Activated CD8-positive, alpha-beta memory T cell treated with anti-CD3 and anti-CD28 coated beads for 36 hours (primary cell): Measurements from ENCODE around the gene ARF3. TPM values are rescaled to one million over a fixed set of nuclear protein-coding genes. Genes with fewer than 3 reads are reported as not detected.

Source experiments
- CTCF ChIA-PET: fragments of 350-600 bp; sonication (Branson Sonifier 250); formaldehyde crosslinking; loops from one replicate; lab custom pipeline; 2021; ENCODE audit warnings: antibody characterized with exemption; lab: Charles Lee
- POLR2A ChIA-PET: fragments of 350-600 bp; sonication (Branson Sonifier 250); formaldehyde crosslinking; loops from one replicate; lab custom pipeline; 2021; ENCODE audit warnings: antibody characterized with exemption; lab: Charles Lee
- total RNA-seq, 2 experiments: library from RNA; stranded (reverse); gene quantifications; one replicate each; pipeline ENCODE4 v1.2.3, GENCODE V29; 2021

Gene ARF3
- total RNA-seq: 10 to 100 TPM; 93.7 to 97.1 TPM

- POLR2A ChIA-PET: interaction anchor here (0.6 to 1.0 kb wide), 6 partner anchors 14 to 1547 kb away, joined by 3 to 5 read pairs (median 3); partner anchors contain the start of genes DIP2B, TUBA1B and WNT10B
- CTCF ChIA-PET: interaction anchor here (0.6 to 2.6 kb wide), 13 partner anchors 9 to 204 kb away, joined by 3 to 12 read pairs (median 5); partner anchors contain the start of genes DDX23, WNT1 and WNT10B
These were observed at the start of gene ARF3 for GRCh38 chr12:48957141-48958048. Gene ARF3 (minus strand): TSS chr12:48957487. CDS start chr12:48941095, 16,392 bp downstream.

GRCh38 chr12:49000346-49000745 is 43.1 kb upstream of the ARF3 start:
- CTCF ChIA-PET: interaction anchor here (1.2 to 5.3 kb wide), 7 partner anchors 12 to 130 kb away, joined by 3 to 51 read pairs (median 5); partner anchors contain the start of genes TUBA1B and WNT1
- POLR2A ChIA-PET: interaction anchor here (1.0 kb wide), 1 partner anchor 76 kb away, joined by 5 read pairs; no protein-coding TSS in a partner anchor

DNA sequence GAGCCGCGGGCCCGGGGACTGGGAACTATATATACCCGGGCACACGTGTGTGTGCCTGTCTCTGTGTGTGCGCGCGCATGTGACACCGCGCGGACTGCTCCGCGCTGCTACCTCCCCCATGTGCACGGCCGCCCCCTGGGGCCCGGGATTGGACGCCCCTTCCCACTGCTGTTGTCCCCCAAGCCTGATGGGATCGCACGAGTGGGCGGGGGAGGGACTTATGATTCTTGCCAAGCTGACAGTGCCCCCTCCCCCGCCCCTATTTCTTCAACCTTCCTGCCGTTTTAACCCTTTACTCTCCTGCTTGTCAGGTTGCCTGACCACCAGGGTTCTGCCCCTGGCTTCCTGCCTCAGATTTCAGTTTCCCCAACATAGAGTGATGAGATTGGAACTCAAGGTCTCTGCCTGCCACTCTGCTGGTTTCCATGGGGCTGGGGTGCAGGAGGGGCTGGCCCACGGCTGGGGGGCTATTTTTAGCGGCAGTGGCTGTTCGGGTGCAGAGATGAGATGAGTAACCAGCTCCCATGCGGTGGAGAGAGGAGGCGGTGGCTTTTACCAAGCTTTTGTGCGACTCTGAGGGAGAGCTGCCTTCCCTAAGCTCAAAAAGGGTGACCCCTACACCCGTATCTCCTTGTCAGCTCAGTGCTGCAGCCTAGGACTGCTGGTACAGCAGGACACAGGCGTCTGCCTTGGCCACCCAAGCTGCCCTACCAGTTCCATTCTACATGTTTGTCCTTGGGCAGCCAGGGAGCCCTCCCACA is 42.3 kb upstream of the ARF3 start, which contains the start of gene DDN:
Gene DDN, minus strand, starts transcription at position 5 of the 761 bp plus-strand sequence. CDS start 88 bp downstream, outside the sequence.
- CTCF ChIA-PET: interaction anchor here (1.0 to 5.3 kb wide), 8 partner anchors 11 to 131 kb away, joined by 3 to 51 read pairs (median 5); partner anchors contain the start of genes TUBA1B and WNT1
- POLR2A ChIA-PET: interaction anchor here (1.0 kb wide), 1 partner anchor 75 kb away, joined by 5 read pairs; no protein-coding TSS in a partner anchor

- ChIA-PET POLR2A (no interaction called here), CTCF (interaction anchor here (1.0 to 5.3 kb wide), 12 partner anchors 10 to 132 kb away, joined by 3 to 51 read pairs (median 6); partner anchors contain the start of genes TUBA1B, WNT1 and WNT10B)
These were observed 41.4 kb upstream of the ARF3 start for GRCh38 chr12:48998497-48999353.

- POLR2A ChIA-PET: interaction anchor here (1.1 kb wide), 1 partner anchor 288 kb away, joined by 3 read pairs; no protein-coding TSS in a partner anchor
These were observed 40.6 kb upstream of the ARF3 start for GRCh38 chr12:48997719-48998496.

DNA sequence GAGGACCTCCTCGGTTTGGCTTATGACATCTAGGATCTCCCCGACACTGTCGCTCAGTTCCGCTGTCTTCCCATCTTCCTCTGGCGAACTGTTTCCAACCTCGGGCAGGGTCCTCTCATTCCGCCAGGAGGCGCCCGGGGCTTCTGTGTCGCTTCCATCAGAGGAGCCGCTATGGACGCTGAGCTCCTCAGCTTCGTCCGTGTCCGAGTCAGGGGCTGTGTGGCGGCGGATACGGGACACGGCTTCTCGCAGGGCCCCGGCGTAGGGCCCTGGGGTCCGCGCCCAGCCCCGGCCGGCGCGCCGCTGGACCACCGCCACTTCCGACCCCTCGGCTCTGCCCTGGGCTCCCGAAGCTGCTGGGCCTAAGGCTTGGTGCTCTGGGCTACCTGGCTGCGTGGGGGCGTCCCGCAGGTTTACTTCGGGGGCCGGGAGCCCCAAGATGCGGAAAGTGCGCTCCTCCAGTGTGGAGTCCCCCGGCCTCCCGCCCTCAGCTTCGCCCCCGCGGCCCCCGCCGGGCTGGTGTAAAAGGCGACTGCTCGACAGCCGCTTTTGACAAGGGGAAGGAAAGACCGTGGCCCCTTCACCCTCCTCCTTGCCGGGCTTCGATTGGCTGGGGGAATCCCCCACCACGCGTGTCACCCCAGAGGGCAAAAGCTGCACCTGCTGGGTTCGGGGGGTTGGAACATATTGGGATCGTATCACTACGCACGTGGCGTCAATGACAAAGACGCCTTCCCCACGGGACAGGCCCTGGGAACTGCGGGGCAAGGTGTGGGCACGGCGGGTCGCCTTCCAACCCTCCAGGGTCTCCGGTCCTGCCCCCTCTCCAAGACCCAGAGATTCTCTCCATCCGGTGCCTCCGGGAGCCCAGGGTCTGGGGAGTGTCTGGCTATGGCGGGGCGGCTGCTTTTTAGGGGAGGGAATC is 39.8 kb upstream of the ARF3 start:
- ChIA-PET POLR2A (interaction anchor here (0.6 to 1.1 kb wide), 3 partner anchors 23 to 287 kb away, joined by 3 to 5 read pairs (median 5); no protein-coding TSS in a partner anchor), CTCF (interaction anchor here (0.5 to 5.3 kb wide), 28 partner anchors 9 to 240 kb away, joined by 3 to 51 read pairs (median 5); partner anchors contain the start of genes KMT2D, LMBR1L, WNT1 and WNT10B)

More at GRCh38 chr12:48997719-48998496, 40.6 kb upstream of the ARF3 start:
- CTCF ChIA-PET: interaction anchor here (0.5 to 5.3 kb wide), 21 partner anchors 10 to 178 kb away, joined by 3 to 51 read pairs (median 6); partner anchors contain the start of genes KMT2D, LMBR1L, WNT1 and WNT10B

- CTCF ChIA-PET: interaction anchor here (0.6 to 2.5 kb wide), 10 partner anchors 12 to 243 kb away, joined by 3 to 11 read pairs (median 4); partner anchors contain the start of gene WNT1
- POLR2A ChIA-PET: no interaction called here
These were observed 38.0 kb upstream of the ARF3 start for GRCh38 chr12:48995086-48995879.

- ChIA-PET CTCF (interaction anchor here (0.6 to 2.5 kb wide), 9 partner anchors 11 to 242 kb away, joined by 3 to 11 read pairs (median 3); partner anchors contain the start of gene WNT1), POLR2A (no interaction called here)
These were observed 37.2 kb upstream of the ARF3 start for GRCh38 chr12:48994224-48995085.

GRCh38 chr12:48993787-48994186 is 36.5 kb upstream of the ARF3 start:
- ChIA-PET CTCF (interaction anchor here (0.8 to 6.5 kb wide), 6 partner anchors 11 to 141 kb away, joined by 3 to 61 read pairs (median 8); partner anchors contain the start of gene WNT1), POLR2A (interaction anchor here (0.6 kb wide), 1 partner anchor 42 kb away, joined by 4 read pairs; no protein-coding TSS in a partner anchor)

DNA sequence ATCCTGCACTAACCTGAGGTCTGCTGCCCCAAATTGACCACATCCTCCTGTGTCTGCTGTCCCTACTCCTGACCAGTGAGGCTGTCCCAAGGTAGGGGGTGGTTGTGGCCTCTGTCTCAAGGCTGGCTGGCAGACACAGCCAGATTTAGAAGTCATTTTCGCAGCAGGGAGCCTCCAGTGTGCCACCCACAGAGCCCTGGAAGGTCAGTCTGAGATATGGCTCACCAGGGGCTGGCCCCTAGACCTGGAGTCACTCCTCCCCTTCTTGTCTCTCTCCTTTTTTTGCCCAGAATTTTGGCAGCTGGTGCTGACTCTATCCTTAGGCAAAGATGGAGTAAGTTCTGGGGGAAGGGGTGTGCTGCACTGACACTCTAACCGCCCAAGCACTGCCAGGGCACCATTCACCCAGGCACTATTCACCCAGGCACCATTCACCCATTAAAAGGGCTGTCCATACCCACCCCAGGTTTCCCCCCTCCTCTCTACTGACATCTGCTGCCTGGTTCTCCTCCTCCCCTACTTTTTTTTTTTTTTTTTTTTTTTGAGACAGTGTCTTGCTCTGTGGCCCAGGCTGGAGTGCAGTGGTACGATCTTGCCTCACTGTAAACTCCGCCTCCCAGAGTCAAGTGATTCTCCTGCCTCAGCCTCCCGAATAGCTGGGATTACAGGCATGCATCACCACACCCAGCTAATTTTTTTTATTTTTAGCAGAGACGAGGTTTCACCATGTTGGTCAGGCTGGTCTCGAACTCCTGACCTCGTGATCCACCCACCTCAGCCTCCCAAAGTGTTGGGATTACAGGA is 34.2 kb upstream of the ARF3 start:
- ChIA-PET POLR2A (no interaction called here), CTCF (interaction anchor here (0.7 to 6.5 kb wide), 9 partner anchors 9 to 133 kb away, joined by 3 to 61 read pairs (median 5); partner anchors contain the start of gene WNT1)

DNA sequence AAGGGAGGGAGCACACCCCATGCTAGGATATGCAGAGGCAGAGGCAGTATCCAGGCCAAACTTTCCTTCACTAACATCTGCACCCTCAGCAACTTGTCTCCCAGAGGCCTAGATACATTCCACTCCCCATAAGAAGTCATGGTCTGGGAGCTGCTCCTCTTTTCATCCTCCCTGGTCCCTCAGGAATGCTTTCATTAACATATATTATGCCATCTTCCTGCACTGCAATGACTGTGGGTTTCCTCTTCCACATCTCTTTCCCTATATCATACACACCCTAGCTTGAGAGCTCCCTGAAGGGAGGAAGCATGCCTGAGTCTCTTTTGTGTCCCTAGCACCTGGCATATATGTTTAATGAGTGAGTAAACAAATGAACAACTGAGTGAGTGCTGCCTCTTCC is 33.3 kb upstream of the ARF3 start:
- POLR2A ChIA-PET: no interaction called here
- CTCF ChIA-PET: interaction anchor here (0.8 to 6.5 kb wide), 2 partner anchors 12 to 66 kb away, joined by 3 to 61 read pairs; partner anchors contain the start of gene WNT1

DNA sequence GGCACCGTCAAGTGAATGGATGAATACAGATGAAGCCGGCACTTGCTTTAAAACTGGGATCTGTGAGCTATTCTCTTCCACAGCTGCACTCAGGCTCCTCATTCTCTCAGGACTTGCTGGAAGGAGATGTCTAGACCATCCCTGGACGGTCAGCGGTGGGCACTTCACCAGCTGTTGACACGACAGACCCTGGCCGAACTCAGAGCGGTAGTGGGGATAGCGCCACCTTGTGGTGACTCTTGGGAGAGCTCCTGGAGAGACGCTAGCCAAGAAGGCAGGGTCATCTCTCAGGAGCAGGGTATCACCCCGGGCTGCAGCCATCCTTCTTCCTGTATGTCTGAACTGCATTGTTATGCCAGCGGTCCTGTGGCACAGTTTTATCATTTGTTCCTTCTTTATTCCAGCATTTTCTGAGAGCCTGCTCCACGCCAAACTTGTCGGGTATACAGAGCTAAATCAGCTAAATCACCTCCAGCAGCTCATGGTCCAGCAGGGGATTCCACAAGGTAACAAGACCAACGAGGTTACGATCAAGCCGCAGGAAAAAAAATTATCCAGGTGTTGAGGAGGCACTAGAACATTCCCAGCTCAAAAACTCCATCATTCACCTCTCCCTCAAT is 30.9 kb upstream of the ARF3 start:
- POLR2A ChIA-PET: interaction anchor here (0.6 kb wide), 1 partner anchor 57 kb away, joined by 3 read pairs; no protein-coding TSS in a partner anchor
- CTCF ChIA-PET: interaction anchor here (0.6 to 6.5 kb wide), 29 partner anchors 10 to 135 kb away, joined by 3 to 61 read pairs (median 5); partner anchors contain the start of genes ARF3, DDN, DDX23 and FKBP11
